Breast epithelium (tissue), 4 donors: ENCODE measurements around the gene C16orf54. TPM values are rescaled to one million over a fixed set of nuclear protein-coding genes. Genes with fewer than 3 reads are reported as not detected.

ENCODE experiments used
- DNase-seq, 2 donors: peaks; one replicate each; pipeline ENCODE4 v3.0.0-alpha.2; 2019; ENCODE audit warnings: low spot score in 2 of 2
- H3K27ac ChIP-seq, 2 donors: fragments of 200-600 bp; sonication (generic) in 1 of 2; one replicate each; pipeline ENCODE4 v1.5.1; 2016 to 2019; ENCODE audit warnings: mild to moderate bottlenecking in 1 of 2
- H3K27me3 ChIP-seq, 2 donors: fragments of 200-600 bp; sonication (generic) in 1 of 2; one replicate each; pipeline versions ENCODE4 v1.5.1 to v1.6.0; 2017 to 2019; ENCODE audit warnings: control low read depth in 1 of 2, mild to moderate bottlenecking in 1 of 2
- H3K36me3 ChIP-seq: fragments of 200-600 bp; one replicate; pipeline ENCODE4 v1.5.1; 2019
- H3K4me1 ChIP-seq, 2 donors: fragments of 200-600 bp; sonication (generic); one replicate each; pipeline ENCODE4 v1.5.1; 2016 to 2019; ENCODE audit warnings: control low read depth in 1 of 2
- H3K4me3 ChIP-seq, 3 donors: fragments of 200-600 bp; sonication (generic); 1 replicate in 2 of 3; 2 replicates in 1 of 3; pipeline ENCODE4 v1.5.1; 2016 to 2019; ENCODE audit warnings: mild to moderate bottlenecking in 3 of 3, moderate library complexity in 2 of 3
- H3K9me3 ChIP-seq, 2 donors: fragments of 200-600 bp; sonication (generic) in 1 of 2; one replicate each; pipeline ENCODE4 v1.5.1; 2016 to 2019; ENCODE audit warnings: control low read depth in 1 of 2
- POLR2A ChIP-seq: fragments of 450-650 bp; IDR thresholded peaks from one replicate; pipeline ENCODE4 v1.6.1; 2016; ENCODE audit warnings: antibody characterized with exemption, mild to moderate bottlenecking, moderate library complexity
- POLR2AphosphoS5 ChIP-seq, 3 donors: sonication (generic); formaldehyde crosslinking; IDR thresholded peaks; one replicate each; pipeline ENCODE4 v1.6.1; 2017; ENCODE audit warnings: antibody characterized with exemption in 3 of 3
- intact Hi-C: fragments of 100-400 bp; cut with DNase I; formaldehyde crosslinking; loops from one replicate; pipeline ENCODE4 v1.15.1; 2023; ENCODE audit warnings: low total_unique reads
- total RNA-seq, 3 donors: library from RNA; depleted of rRNA; stranded (reverse); fragments of >200 nt; gene quantifications; one replicate each; pipeline ENCODE4 v1.1.0, GENCODE V29; 2016
- TF ChIP-seq, protein P1 (sequence below), 3 donors: fragments of 450-650 bp; IDR thresholded peaks; one replicate each; pipeline ENCODE4 v1.5.1; 2016 to 2017; ENCODE audit warnings: antibody characterized with exemption in 3 of 3, mild to moderate bottlenecking in 3 of 3, moderate library complexity in 3 of 3

The C16orf54 gene
- total RNA-seq, 3 donors from 2014 or later: 0.66 to 2.1 (median 1.8) TPM

DNA sequence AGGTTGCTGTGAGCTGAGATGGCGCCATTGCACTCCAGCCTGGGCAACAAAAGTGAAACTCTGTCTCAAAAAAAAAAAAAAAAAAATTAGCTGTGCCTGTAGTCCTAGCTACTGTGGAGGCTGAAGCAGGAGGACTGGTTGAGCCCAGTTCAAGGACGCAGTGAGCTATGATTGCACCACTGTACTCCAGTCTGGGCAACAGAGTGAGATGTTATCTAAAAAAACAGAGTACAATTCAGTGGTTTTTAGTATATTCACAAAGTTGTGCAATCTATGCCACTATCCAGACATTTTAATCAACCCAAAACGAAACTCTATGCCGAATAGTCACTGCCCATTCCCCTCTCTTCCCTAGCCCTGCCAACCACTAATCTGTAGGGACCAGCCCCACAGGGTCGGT is 25.1 kb downstream of the C16orf54 start:
- no peak for DNase-seq
- H3K27me3 ChIP-seq: no peaks in the 10 kb centered on the region
- intact Hi-C loops: no loop called here
- H3K27ac ChIP-seq: no peak overlapping the region
- no peaks in the 10 kb centered on the region for H3K36me3 ChIP-seq
- no peaks in the 10 kb centered on the region for H3K9me3 ChIP-seq
- H3K4me1 ChIP-seq: no peaks in the 10 kb centered on the region
- no peak overlapping the region for H3K4me3 ChIP-seq
- TF ChIP-seq, protein P1, sequence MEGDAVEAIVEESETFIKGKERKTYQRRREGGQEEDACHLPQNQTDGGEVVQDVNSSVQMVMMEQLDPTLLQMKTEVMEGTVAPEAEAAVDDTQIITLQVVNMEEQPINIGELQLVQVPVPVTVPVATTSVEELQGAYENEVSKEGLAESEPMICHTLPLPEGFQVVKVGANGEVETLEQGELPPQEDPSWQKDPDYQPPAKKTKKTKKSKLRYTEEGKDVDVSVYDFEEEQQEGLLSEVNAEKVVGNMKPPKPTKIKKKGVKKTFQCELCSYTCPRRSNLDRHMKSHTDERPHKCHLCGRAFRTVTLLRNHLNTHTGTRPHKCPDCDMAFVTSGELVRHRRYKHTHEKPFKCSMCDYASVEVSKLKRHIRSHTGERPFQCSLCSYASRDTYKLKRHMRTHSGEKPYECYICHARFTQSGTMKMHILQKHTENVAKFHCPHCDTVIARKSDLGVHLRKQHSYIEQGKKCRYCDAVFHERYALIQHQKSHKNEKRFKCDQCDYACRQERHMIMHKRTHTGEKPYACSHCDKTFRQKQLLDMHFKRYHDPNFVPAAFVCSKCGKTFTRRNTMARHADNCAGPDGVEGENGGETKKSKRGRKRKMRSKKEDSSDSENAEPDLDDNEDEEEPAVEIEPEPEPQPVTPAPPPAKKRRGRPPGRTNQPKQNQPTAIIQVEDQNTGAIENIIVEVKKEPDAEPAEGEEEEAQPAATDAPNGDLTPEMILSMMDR (IDR thresholded peaks at IDR 0.05): no peak
- TF ChIP-seq POLR2A: no peak

DNA sequence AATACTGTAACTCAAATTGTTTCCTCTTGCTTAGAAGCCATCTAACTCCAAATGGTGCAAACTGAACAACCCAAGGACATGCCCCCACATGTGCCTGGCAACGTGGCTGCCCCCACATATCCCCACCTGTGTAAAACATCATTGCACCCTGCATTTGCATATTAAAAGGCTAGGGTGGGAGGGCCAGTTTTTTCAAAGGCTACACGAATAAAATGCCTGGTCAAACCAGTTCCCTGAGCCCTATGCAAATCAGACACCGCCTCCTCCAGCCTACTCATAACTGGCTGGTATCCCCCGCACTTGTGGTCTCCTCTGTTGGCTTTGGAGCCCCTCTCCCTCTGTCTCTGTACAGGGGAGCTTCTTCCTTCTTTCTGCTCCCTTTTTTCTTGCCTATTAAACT is 26.7 kb downstream of the C16orf54 start:
- H3K4me1 ChIP-seq: no peaks in the 10 kb centered on the region
- H3K9me3 ChIP-seq: no peaks in the 10 kb centered on the region
- H3K4me3 ChIP-seq: no peak overlapping the region
- no peaks in the 10 kb centered on the region for H3K36me3 ChIP-seq
- H3K27me3 ChIP-seq: no peaks in the 10 kb centered on the region
- TF ChIP-seq POLR2A (no peak), POLR2AphosphoS5 (IDR thresholded peaks at IDR 0.05) (no peak)
- TF ChIP-seq, protein P1 (IDR thresholded peaks at IDR 0.05): no peak
- no peak overlapping the region for H3K27ac ChIP-seq
- no peak for DNase-seq
- intact Hi-C loops: no loop called here

DNA sequence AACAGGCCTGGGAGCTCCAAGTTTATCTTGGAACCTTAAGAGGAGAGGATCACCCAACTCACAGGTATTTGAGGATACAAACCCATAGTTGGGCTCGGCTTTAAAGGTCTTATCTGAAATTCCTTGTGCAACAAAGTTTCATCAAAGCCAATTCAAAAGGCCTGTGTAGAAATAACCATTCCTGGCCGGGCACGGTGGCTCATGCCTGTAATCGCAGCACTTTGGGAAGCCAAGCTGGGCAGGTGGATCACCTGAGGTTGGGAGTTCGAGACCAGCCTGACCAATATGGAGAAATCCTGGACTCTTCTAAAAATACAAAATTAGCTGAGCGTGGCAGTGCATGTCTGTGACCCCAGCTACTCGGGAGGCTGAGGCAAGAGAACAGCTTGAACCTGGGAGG is 28.7 kb downstream of the C16orf54 start:
- H3K27ac ChIP-seq: no peak overlapping the region
- intact Hi-C loops: no loop called here
- H3K9me3 ChIP-seq: no peaks in the 10 kb centered on the region
- H3K27me3 ChIP-seq: no peaks in the 10 kb centered on the region
- H3K4me3 ChIP-seq: no peak overlapping the region
- TF ChIP-seq, protein P1 (IDR thresholded peaks at IDR 0.05): no peak
- no peak for TF ChIP-seq POLR2A
- TF ChIP-seq POLR2AphosphoS5 (IDR thresholded peaks at IDR 0.05): no peak
- H3K4me1 ChIP-seq: no peaks in the 10 kb centered on the region
- no peak for DNase-seq
- H3K36me3 ChIP-seq: no peaks in the 10 kb centered on the region

DNA sequence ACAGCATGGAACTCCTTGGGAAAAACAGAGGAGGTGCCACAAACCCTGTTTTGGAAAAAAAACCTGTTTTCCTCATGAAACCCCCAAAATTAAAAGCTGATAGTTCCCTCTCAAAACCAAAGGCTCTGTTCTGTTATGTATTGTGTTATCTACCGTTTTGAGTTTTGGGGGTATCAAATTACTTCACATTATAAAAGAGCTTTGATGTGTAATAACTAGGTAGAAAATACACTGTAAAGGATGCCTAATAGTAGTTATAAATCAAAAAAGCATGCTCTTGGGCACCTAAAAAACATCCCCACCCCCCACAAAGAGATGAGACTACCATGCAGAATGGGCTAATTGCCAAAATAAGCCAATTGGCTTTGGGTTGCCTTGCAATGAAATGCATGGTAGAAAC is 30.8 kb downstream of the C16orf54 start:
- Histone ChIP-seq H3K4me1 (no peaks in the 10 kb centered on the region), H3K9me3 (no peaks in the 10 kb centered on the region), H3K27ac (no peak overlapping the region), H3K4me3 (no peak overlapping the region), H3K36me3 (no peaks in the 10 kb centered on the region), H3K27me3 (no peaks in the 10 kb centered on the region)
- TF ChIP-seq POLR2AphosphoS5 (IDR thresholded peaks at IDR 0.05): no peak
- TF ChIP-seq POLR2A: no peak
- TF ChIP-seq, protein P1 (IDR thresholded peaks at IDR 0.05): no peak
- intact Hi-C loops: no loop called here
- DNase-seq: no peak

DNA sequence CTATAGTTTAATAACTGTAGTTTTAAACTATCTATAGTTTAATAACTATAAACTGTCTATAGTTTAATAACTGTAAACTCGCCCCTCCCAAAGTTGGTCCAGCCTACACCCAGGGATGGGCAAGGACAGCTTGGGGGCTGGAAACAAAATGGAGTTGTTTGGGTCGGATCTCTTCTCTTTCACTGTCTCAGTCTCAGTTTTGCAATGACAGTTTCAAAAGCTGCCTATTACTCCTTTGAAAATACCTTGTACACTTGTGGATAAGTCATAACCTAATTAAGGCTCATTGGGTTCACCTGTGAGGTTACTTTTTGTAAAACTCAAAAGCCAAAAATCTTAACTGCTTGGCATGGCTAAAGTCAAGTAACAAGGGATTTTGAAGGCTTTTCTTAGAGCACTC is 31.4 kb downstream of the C16orf54 start:
- Histone ChIP-seq H3K36me3 (no peaks in the 10 kb centered on the region), H3K27ac (no peak overlapping the region), H3K4me1 (no peaks in the 10 kb centered on the region), H3K27me3 (no peaks in the 10 kb centered on the region), H3K4me3 (no peak overlapping the region), H3K9me3 (no peaks in the 10 kb centered on the region)
- DNase-seq: no peak
- intact Hi-C loops: no loop called here
- TF ChIP-seq, protein P1 (IDR thresholded peaks at IDR 0.05): no peak
- no peak for TF ChIP-seq POLR2AphosphoS5 (IDR thresholded peaks at IDR 0.05)
- no peak for TF ChIP-seq POLR2A
